Adipocyte (in vitro differentiated cells): ENCODE measurements around the gene PSG6.
"Not testable (repeated sequence)": the region's sequence is repeated elsewhere in the genome, so short reads cannot be mapped to it uniquely, and the experiment has no call there.

Experiments used
- DNase-seq: peaks from one replicate; pipeline ENCODE4 v3.0.0-alpha.2; 2015; ENCODE audit warnings: low read depth
- H3K27me3 ChIP-seq: replicated peaks from 2 replicates; pipeline ENCODE4 v1.7.0; 2013; ENCODE audit warnings: mild to moderate bottlenecking, low read length, moderate library complexity; ENCODE audit not compliant: control insufficient read depth, insufficient read depth
- H3K36me3 ChIP-seq: 2 replicates; pipeline ENCODE4 v1.7.0; 2013; ENCODE audit warnings: low read length, mild to moderate bottlenecking, moderate library complexity; ENCODE audit not compliant: control insufficient read depth, insufficient read depth, severe bottlenecking
- H3K4me1 ChIP-seq: 2 replicates; pipeline ENCODE4 v1.7.0; 2013; ENCODE audit warnings: mild to moderate bottlenecking, low read length, moderate library complexity; ENCODE audit not compliant: control insufficient read depth, insufficient read depth
- H3K4me3 ChIP-seq: 2 replicates; pipeline ENCODE4 v1.7.0; 2013; ENCODE audit warnings: mild to moderate bottlenecking, low read length, moderate library complexity
- H3K9ac ChIP-seq: 2 replicates; pipeline ENCODE4 v1.7.0; 2013; ENCODE audit warnings: mild to moderate bottlenecking, low read length, moderate library complexity
- H3K9me3 ChIP-seq: 2 replicates; pipeline ENCODE4 v1.7.0; 2013; ENCODE audit warnings: mild to moderate bottlenecking, low read length, moderate library complexity; ENCODE audit not compliant: control insufficient read depth

PSG6 gene

GRCh38 chr19:42900561-42900960, 17.1 kb downstream of the PSG6 start:
- H3K27me3 ChIP-seq, DNase-seq, H3K9ac ChIP-seq, H3K9me3 ChIP-seq, H3K4me1 ChIP-seq, H3K4me3 ChIP-seq, H3K36me3 ChIP-seq: not testable (repeated sequence)

DNA sequence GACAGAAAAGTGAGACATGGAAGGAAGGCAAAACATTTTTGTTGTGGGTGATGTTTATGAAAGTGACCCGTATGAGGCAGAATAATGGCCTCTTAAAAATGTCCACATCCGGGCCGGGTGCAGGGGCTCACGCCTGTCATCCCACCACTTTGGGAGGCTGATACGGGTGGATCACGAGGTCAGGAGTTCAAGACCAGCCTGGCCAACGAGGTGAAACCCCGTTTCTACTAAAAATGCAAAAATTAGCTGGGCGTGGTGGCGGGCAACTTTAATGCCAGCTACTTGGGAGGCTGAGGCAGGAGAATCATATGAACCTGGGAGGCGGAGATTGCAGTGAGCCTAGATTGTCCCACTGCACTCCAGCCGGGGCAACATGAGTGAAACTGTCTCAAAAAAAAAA, 18.0 kb downstream of the PSG6 start:
- H3K9ac ChIP-seq, H3K9me3 ChIP-seq, H3K4me1 ChIP-seq, H3K36me3 ChIP-seq, H3K27me3 ChIP-seq, DNase-seq, H3K4me3 ChIP-seq: not testable (repeated sequence)

DNA sequence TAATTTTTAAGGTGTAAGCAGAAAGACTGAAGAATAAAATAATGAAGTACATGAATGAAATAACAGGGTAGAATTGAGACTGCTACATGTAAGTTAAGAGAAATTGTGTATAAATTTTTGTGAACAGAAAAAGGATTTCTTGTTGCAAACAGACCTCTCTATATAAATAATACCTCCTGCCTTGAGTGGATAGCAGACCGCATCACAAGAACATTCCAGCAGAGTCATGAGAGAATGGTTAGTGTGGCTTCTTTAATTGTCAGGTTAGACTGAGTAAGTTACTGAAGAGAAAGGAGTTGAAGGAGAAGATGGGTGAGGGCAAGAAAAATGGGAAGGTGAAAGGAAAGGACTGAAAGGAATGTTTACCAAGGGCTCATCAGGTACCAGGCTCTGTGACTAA, 18.6 kb downstream of the PSG6 start:
- not testable (repeated sequence) for H3K4me3 ChIP-seq, H3K27me3 ChIP-seq, H3K9me3 ChIP-seq, DNase-seq, H3K4me1 ChIP-seq, H3K9ac ChIP-seq, H3K36me3 ChIP-seq

DNA sequence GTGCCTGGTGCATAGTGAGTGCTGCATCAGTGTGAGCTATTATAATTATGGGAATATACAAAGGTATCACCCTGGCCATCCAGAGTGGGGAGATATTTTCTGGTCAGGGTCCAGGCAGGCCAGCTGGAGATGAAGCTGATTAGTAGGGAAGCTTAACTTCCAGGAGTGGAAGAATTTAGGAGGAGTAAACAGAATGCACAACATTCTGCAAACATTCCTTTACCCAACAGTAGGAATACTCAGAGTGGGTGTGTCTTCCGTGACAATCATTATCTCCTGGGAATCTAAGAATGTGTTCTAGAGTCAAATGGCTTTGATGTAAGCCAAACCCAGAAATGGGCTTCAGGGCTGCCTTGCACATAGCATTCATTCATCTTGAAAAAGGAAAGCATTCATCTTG, 19.0 kb downstream of the PSG6 start:
- not testable (repeated sequence) for H3K9me3 ChIP-seq, H3K9ac ChIP-seq, H3K27me3 ChIP-seq, H3K36me3 ChIP-seq, DNase-seq, H3K4me3 ChIP-seq, H3K4me1 ChIP-seq

DNA sequence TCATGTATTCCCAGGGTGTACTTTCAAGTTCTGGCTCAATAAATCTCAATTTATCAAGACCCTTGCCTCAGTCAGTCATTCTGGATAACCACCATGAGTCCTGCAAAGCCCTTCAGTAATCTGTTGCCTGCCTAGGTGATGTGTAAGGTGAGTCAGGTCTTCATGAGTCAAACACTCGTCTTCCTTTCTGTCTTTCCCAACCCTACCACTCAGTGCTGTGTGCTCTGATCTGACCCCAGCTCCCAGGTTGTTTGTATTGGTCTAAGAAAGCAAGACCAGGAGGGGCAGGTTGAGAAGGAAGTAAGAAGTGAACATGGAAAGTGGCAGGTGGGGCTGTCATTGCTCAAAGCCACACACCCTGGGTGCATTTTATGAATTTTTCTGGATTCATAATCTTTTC, 20.0 kb downstream of the PSG6 start:
- H3K9ac ChIP-seq, H3K36me3 ChIP-seq, DNase-seq, H3K4me1 ChIP-seq, H3K27me3 ChIP-seq, H3K4me3 ChIP-seq, H3K9me3 ChIP-seq: not testable (repeated sequence)

- H3K9ac ChIP-seq, H3K36me3 ChIP-seq, H3K4me1 ChIP-seq, DNase-seq, H3K4me3 ChIP-seq, H3K27me3 ChIP-seq, H3K9me3 ChIP-seq: not testable (repeated sequence)
Observed at GRCh38 chr19:42890446-42890845, 27.2 kb downstream of the PSG6 start.

DNA sequence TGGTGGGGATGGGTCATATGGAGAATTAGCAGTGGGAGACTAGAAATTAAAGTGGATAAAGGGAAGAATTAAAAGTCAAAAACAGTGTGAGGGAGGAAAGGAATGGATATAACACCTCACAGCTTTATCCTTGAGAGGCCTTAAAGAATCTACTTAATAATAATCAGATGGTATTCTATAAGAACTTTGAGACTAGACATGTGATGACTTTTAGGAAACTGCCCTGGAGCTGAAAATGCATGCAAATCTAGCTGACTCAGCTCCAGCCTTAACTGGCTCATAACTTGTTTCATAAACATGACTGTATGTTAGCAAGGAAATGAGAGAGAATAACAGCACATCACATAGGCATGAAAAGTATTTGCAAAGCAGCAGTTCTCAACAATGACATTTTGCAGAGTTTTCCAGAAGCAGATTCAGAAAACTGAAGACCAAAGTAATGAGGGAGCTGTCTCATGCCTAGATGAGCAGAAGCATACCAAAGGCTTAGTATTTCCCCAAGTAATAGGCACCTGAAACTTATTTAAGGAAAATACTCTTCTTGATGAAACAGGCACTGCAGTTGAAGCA, 29.7 kb downstream of the PSG6 start:
- H3K9me3 ChIP-seq, H3K4me1 ChIP-seq, DNase-seq, H3K9ac ChIP-seq, H3K4me3 ChIP-seq, H3K36me3 ChIP-seq, H3K27me3 ChIP-seq: not testable (repeated sequence)

- H3K4me1 ChIP-seq, H3K9ac ChIP-seq, H3K4me3 ChIP-seq, DNase-seq, H3K36me3 ChIP-seq, H3K9me3 ChIP-seq, H3K27me3 ChIP-seq: not testable (repeated sequence)
Observed at GRCh38 chr19:42882730-42883129, 35.0 kb downstream of the PSG6 start.

DNA sequence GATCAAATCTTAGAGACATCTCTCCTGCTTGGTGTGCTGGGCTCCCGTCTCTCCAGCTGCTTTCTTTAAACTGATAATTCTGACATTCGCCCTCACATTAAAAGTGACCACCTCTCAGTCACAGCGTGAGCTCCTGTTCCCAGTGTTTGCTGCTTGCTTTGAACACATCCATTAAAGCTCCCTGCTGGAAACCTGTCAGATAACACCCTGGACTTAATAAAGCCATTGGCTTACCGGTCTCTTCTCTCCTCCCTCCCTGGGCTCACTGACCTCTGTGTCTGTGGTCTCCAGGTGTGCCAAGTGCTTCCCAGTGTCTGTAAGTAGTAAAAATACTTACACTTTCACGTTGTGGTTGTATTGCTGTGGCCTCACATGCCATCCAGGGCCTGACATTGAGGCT, 35.7 kb downstream of the PSG6 start:
- not testable (repeated sequence) for H3K4me1 ChIP-seq, H3K36me3 ChIP-seq, H3K27me3 ChIP-seq, H3K9me3 ChIP-seq, DNase-seq, H3K9ac ChIP-seq, H3K4me3 ChIP-seq

DNA sequence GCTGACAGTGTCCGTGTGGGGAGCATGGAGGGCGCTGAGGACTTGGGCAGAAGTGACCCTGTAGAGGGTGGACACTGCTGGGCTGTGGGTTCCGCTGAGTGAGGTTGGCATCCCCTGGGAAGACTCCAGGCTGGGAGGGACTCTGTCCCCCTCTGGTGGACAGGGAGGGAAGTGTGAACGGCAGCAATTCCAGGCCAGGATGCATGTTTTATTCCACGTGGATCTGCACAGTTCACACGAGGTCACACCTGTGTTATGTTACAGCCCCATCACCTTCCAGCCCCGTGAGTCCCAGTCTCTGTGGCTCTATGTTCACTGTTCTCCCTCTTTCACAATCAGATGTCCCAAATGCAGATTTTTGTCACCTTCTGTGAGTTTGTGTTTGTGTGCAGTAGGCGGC, 36.4 kb downstream of the PSG6 start:
- DNase-seq, H3K4me1 ChIP-seq, H3K36me3 ChIP-seq, H3K9ac ChIP-seq, H3K9me3 ChIP-seq, H3K4me3 ChIP-seq, H3K27me3 ChIP-seq: not testable (repeated sequence)

DNA sequence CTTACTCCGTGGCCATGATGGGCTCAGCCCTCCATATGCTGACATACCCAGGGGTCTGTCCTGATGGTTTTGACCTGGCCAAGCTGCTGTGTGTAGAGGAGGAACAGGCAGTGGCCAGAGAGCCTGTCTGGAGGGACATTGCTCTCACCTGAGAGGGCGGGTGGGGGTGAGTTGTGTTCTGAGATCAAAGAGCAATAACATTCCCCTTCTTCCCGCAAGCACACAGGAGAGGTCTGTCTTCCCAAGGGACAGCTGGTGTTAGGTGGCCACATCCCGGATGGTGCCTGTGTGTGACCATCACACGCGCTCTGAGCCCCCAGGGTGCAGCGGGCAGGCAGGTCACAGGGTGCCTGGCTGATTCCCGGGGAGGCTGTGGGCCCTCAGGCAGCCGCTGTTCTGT, 37.1 kb downstream of the PSG6 start:
- H3K27me3 ChIP-seq, DNase-seq, H3K9ac ChIP-seq, H3K9me3 ChIP-seq, H3K4me3 ChIP-seq, H3K36me3 ChIP-seq: not testable (repeated sequence)
- peaks cover 11% of the 10 kb centered on the region for H3K4me1 ChIP-seq

GRCh38 chr19:42879613-42880012, 38.1 kb downstream of the PSG6 start, which contains the start of gene PSG1:
Gene PSG1 (minus strand): TSS chr19:42879713. CDS start chr19:42879581, 132 bp downstream.
- Histone ChIP-seq H3K9ac (no peak within 1 kb of the TSS), H3K4me1 (peaks cover 12% of the 10 kb centered on the region), H3K36me3 (no peaks in the 10 kb centered on the region), H3K27me3 (no peaks in the 10 kb centered on the region), H3K9me3 (no peaks in the 10 kb centered on the region), H3K4me3 (no peak within 1 kb of the TSS)
- no peak for DNase-seq
